ENCODE measurements around the gene TRIM42. TPM values are rescaled to one million over a fixed set of nuclear protein-coding genes. Genes with fewer than 3 reads are reported as not detected.

Gene TRIM42
- total and polyA plus RNA-seq, 9 donors: not detected

DNA sequence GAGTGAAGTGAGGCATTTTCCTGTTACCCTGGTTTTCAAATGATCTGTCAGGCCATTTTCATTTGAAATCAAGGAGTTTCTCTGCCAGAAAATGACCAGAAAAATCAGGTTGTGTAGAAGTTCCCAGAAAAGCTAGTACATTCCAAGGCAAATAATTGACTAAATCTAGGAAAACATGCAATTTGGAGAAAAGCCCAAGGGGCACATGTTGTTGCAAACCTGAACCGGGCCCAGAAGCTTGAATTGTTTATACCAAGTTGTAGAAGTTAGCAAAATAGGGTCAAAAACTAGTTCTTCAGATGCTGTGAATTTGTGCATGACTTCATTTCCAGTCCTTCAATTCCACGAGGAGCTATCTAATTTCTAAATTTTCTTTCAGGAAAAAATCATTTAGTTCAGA lies 31.0 kb downstream of the TRIM42 start:
- Histone ChIP-seq H3K9me3 (replicated peaks; ENCODE audit: control insufficient read depth, low read depth, low read length) (peaks cover 3% of the 10 kb centered on the region), H3K4me3 (ENCODE audit: low read length) (no peak overlapping the region), H3K27ac (ENCODE audit: low read length) (peak overlapping the region; percentile 22), H3K4me1 (ENCODE audit: control insufficient read depth, insufficient read depth, low read length) (no peaks in the 10 kb centered on the region), H3K27me3 (ENCODE audit: control insufficient read depth, insufficient read depth, low read length) (no peaks in the 10 kb centered on the region), H3K36me3 (ENCODE audit: control insufficient read depth, insufficient read depth, low read length) (no peaks in the 10 kb centered on the region)
- DNase-seq: peak; percentile 69
- 20% methylated on average over 1 of the region's 2 CpGs for WGBS (ENCODE audit: insufficient coverage)

GRCh38 chr3:140709751-140710150 lies 31.9 kb downstream of the TRIM42 start:
- DNase-seq: no peak
- H3K4me1 ChIP-seq (ENCODE audit: control insufficient read depth, insufficient read depth, low read length): no peaks in the 10 kb centered on the region
- H3K4me3 ChIP-seq (ENCODE audit: low read length): no peak overlapping the region
- H3K9me3 ChIP-seq (replicated peaks; ENCODE audit: control insufficient read depth, low read depth, low read length): peaks cover 3% of the 10 kb centered on the region
- H3K27ac ChIP-seq (ENCODE audit: low read length): no peak overlapping the region
- H3K36me3 ChIP-seq (ENCODE audit: control insufficient read depth, insufficient read depth, low read length): no peaks in the 10 kb centered on the region
- H3K27me3 ChIP-seq (ENCODE audit: control insufficient read depth, insufficient read depth, low read length): no peaks in the 10 kb centered on the region

- no peaks in the 10 kb centered on the region for H3K36me3 ChIP-seq (ENCODE audit: control insufficient read depth, insufficient read depth, low read length)
- peaks cover 1% of the 10 kb centered on the region for H3K9me3 ChIP-seq (replicated peaks; ENCODE audit: control insufficient read depth, low read depth, low read length)
- no CpG with 5 or more reads among the region's 2 CpGs for WGBS (ENCODE audit: insufficient coverage)
- H3K4me3 ChIP-seq (ENCODE audit: low read length): no peak overlapping the region
- DNase-seq: no peak
- H3K27me3 ChIP-seq (ENCODE audit: control insufficient read depth, insufficient read depth, low read length): no peaks in the 10 kb centered on the region
- H3K4me1 ChIP-seq (ENCODE audit: control insufficient read depth, insufficient read depth, low read length): no peaks in the 10 kb centered on the region
- H3K27ac ChIP-seq (ENCODE audit: low read length): no peak overlapping the region
These were observed 33.0 kb downstream of the TRIM42 start for GRCh38 chr3:140710711-140711389.

- Histone ChIP-seq H3K27me3 (ENCODE audit: control insufficient read depth, insufficient read depth, low read length) (no peaks in the 10 kb centered on the region), H3K9me3 (replicated peaks; ENCODE audit: control insufficient read depth, low read depth, low read length) (no peaks in the 10 kb centered on the region), H3K4me1 (ENCODE audit: control insufficient read depth, insufficient read depth, low read length) (no peaks in the 10 kb centered on the region), H3K27ac (ENCODE audit: low read length) (no peak overlapping the region), H3K36me3 (ENCODE audit: control insufficient read depth, insufficient read depth, low read length) (no peaks in the 10 kb centered on the region), H3K4me3 (ENCODE audit: low read length) (no peak overlapping the region)
- WGBS (ENCODE audit: insufficient coverage): 20% methylated on average over 1 of the region's 4 CpGs
- no peak for DNase-seq
These were observed 33.6 kb downstream of the TRIM42 start for GRCh38 chr3:140711390-140712035.

DNA sequence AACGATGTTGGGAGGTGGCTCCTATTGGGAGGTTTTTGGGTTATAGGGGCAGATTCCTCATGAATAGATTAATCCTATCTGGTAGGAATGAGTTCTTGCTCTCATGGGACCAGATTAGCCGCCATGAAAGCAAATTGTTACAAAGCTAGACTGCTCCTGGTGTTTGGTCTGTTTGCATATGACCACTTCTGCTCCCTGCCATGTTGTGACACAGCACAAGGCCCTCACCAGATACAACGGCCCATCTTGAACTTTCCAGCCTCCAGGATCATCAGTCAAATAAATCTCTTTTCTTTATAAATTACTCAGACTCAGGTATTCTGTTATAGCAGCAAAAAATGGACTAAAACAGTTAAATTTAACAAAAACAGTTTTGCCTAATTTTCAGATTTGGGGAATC lies 34.4 kb downstream of the TRIM42 start:
- 73% methylated on average over 1 of the region's 3 CpGs for WGBS (ENCODE audit: insufficient coverage)
- Histone ChIP-seq H3K4me1 (ENCODE audit: control insufficient read depth, insufficient read depth, low read length) (no peaks in the 10 kb centered on the region), H3K27ac (ENCODE audit: low read length) (no peak overlapping the region), H3K4me3 (ENCODE audit: low read length) (no peak overlapping the region), H3K36me3 (ENCODE audit: control insufficient read depth, insufficient read depth, low read length) (no peaks in the 10 kb centered on the region), H3K9me3 (replicated peaks; ENCODE audit: control insufficient read depth, low read depth, low read length) (no peaks in the 10 kb centered on the region), H3K27me3 (ENCODE audit: control insufficient read depth, insufficient read depth, low read length) (no peaks in the 10 kb centered on the region)
- no peak for DNase-seq

DNA sequence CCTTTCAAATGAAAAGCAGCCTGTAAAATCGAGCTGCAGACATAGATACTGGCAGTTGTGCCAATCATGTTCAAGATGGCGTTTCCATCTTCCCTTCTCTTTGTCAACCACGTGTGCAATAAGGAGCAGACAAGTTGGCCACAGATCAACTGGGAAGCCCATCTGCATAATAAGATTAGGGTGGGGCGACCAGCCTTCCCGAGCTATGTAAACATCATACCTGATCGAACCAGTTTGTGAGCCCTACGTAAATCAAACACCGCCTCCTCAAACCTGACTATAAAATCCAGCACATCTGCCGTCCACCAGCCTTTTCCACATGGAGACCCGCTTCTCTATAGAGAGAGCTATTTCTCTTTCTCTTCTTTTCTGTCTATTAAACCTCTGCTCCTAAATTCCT lies 37.2 kb downstream of the TRIM42 start:
- WGBS (ENCODE audit: insufficient coverage): 83% methylated on average over 6 of the region's 10 CpGs
- no peaks in the 10 kb centered on the region for H3K9me3 ChIP-seq (replicated peaks; ENCODE audit: control insufficient read depth, low read depth, low read length)
- DNase-seq: no peak
- no peaks in the 10 kb centered on the region for H3K27me3 ChIP-seq (ENCODE audit: control insufficient read depth, insufficient read depth, low read length)
- H3K27ac ChIP-seq (ENCODE audit: low read length): no peak overlapping the region
- H3K4me3 ChIP-seq (ENCODE audit: low read length): no peak overlapping the region
- no peaks in the 10 kb centered on the region for H3K36me3 ChIP-seq (ENCODE audit: control insufficient read depth, insufficient read depth, low read length)
- H3K4me1 ChIP-seq (ENCODE audit: control insufficient read depth, insufficient read depth, low read length): peaks cover 6% of the 10 kb centered on the region

- Histone ChIP-seq H3K4me3 (ENCODE audit: low read length) (no peak overlapping the region), H3K27ac (ENCODE audit: low read length) (no peak overlapping the region), H3K9me3 (replicated peaks; ENCODE audit: control insufficient read depth, low read depth, low read length) (no peaks in the 10 kb centered on the region), H3K4me1 (ENCODE audit: control insufficient read depth, insufficient read depth, low read length) (peaks cover 8% of the 10 kb centered on the region), H3K36me3 (ENCODE audit: control insufficient read depth, insufficient read depth, low read length) (no peaks in the 10 kb centered on the region), H3K27me3 (ENCODE audit: control insufficient read depth, insufficient read depth, low read length) (no peaks in the 10 kb centered on the region)
- peak; percentile 64 for DNase-seq
- WGBS (ENCODE audit: insufficient coverage): no CpG with 5 or more reads among the region's 3 CpGs
These were observed 40.1 kb downstream of the TRIM42 start for GRCh38 chr3:140717921-140718320.

DNA sequence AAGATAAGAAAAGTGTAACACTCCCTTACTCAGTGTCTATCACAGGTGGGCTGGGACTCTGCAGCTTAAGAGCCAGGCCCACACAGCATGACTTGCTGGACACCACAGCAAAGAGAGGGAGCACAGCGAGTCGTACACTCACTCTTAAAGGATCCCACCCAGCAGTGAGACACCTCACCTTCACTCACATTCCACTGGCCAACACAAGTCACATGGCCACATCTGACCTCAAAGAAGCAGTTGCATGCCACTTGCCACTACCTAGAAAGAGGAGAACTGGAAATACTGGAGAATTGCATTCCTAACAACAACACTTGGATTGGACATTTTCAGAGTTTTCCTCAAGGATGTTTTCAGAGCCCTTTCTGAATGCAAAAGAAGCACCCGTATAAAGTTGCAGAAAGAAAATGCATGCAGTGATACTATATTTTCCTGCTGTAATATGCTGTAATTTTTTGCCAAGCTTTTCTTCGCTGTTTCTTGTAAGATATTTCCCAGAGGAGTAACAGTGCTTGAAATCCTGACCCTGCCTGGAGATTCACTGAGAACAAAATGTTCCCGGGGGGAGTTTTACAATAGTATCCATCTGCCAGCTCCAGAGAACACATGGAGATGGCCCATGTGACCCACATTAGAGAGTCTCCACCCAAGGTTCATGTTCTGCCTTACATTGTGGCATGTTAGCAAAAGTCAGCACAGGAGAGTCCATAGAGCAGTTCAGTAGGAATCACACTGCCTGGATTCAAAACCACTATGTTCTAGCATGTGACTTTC lies 42.2 kb downstream of the TRIM42 start:
- Histone ChIP-seq H3K27me3 (ENCODE audit: control insufficient read depth, insufficient read depth, low read length) (no peaks in the 10 kb centered on the region), H3K4me3 (ENCODE audit: low read length) (no peak overlapping the region), H3K36me3 (ENCODE audit: control insufficient read depth, insufficient read depth, low read length) (no peaks in the 10 kb centered on the region), H3K27ac (ENCODE audit: low read length) (peak overlapping the region; percentile 70), H3K4me1 (ENCODE audit: control insufficient read depth, insufficient read depth, low read length) (peaks cover 8% of the 10 kb centered on the region), H3K9me3 (replicated peaks; ENCODE audit: control insufficient read depth, low read depth, low read length) (no peaks in the 10 kb centered on the region)
- DNase-seq: peak; percentile 96
- 29% methylated on average over 2 of the region's 5 CpGs for WGBS (ENCODE audit: insufficient coverage)

GRCh38 chr3:140723576-140723975 lies 45.7 kb downstream of the TRIM42 start:
- Histone ChIP-seq H3K27ac (ENCODE audit: low read length) (no peak overlapping the region), H3K36me3 (ENCODE audit: control insufficient read depth, insufficient read depth, low read length) (no peaks in the 10 kb centered on the region), H3K9me3 (replicated peaks; ENCODE audit: control insufficient read depth, low read depth, low read length) (no peaks in the 10 kb centered on the region), H3K27me3 (ENCODE audit: control insufficient read depth, insufficient read depth, low read length) (peaks cover 2% of the 10 kb centered on the region), H3K4me3 (ENCODE audit: low read length) (no peak overlapping the region), H3K4me1 (ENCODE audit: control insufficient read depth, insufficient read depth, low read length) (peaks cover 5% of the 10 kb centered on the region)
- WGBS (ENCODE audit: insufficient coverage): 77% methylated on average over 3 of the region's 3 CpGs
- DNase-seq: no peak

Measured in muscle of leg (tissue), 11 donors.